Measurements from ENCODE around the gene ARHGEF25.
"Not testable (repeated sequence)": the region's sequence is repeated elsewhere in the genome, so short reads cannot be mapped to it uniquely, and the experiment has no call there.

Gene ARHGEF25

GRCh38 chr12:57638096-57638495 lies 26.9 kb downstream of the ARHGEF25 start:
- no peak for DNase-seq

- no peak for DNase-seq
Measured at GRCh38 chr12:57640175-57641042, 29.2 kb downstream of the ARHGEF25 start.

DNA sequence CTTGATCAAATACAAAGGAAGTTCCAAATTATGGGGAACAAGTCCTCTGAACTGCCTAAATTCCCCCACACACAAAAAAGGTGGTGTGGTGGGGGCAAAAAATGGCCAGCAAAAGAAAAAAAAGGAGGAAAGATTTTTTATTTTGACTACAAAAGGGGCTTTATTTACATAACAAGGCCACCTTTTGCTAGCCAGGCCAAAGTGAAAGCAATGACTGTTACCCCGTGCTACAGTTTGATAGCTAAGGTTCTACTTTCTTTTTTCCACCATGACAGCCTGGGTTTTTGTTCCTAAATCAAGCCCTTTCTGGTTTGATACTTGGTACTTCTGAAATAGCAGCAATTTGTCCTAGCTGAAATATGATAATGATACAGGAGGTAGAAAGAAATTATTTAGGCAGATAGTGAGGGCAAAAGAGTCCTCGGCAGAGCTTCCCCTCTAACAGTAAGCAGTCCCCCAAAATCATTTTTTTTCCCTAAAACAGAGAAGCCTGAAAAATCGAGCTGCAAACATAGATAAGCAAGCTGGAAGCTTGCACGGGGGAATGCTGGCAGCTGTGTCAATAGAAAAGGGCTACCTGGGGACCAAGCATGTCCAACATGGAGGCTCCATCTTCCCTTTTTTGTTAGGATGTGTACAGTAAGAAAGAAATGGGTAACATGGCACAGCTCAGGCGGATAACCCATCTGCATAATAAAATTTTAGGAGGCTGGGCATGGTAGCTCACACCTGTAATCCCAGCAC lies 30.6 kb downstream of the ARHGEF25 start:
- DNase-seq, result no peak

GRCh38 chr12:57645990-57646658 lies 34.9 kb downstream of the ARHGEF25 start:
- not testable (repeated sequence) for DNase-seq

GRCh38 chr12:57646659-57647049 lies 35.4 kb downstream of the ARHGEF25 start:
- not testable (repeated sequence) for DNase-seq

GRCh38 chr12:57654042-57654441 lies 42.8 kb downstream of the ARHGEF25 start:
- no peak for DNase-seq

DNA sequence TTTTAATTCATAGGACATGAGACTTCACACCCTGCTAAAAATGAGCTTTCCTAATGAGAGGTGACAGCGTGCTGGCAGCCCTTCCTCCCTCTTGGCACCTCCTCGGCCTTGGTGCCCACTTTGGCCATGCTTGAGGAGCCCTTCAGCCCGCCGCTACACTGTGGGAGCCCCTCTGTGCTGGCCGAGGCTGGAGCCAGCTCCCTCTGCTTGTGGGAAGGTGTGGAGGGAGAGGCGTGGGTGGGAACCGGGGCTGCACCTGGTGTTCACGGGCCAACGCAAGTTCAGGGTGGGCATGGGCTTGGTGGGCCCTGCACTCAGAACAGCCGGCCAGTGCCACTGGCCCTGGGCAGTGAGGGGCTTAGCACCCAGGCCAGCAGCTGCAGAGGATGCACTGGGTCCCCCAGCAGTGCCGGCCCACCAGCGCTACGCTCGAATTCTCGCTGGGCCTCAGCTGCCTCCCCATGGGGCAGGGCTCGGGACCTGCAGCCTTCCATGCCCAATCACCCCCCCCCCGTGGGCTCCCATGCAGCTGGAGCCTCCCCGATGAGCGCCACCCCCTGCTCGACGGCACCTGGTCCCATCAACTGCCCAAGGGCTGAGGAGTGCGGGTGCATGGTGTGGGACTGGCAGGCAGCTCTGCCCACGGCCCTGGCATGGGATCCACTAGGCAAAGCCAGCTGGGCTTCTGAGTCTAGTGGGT lies 44.5 kb downstream of the ARHGEF25 start:
- DNase-seq, result no peak

GRCh38 chr12:57656408-57656807 lies 45.2 kb downstream of the ARHGEF25 start:
- DNase-seq, result not testable (repeated sequence)

- DNase-seq, result no peak
Measured at GRCh38 chr12:57657744-57658143, 46.5 kb downstream of the ARHGEF25 start.

DNA sequence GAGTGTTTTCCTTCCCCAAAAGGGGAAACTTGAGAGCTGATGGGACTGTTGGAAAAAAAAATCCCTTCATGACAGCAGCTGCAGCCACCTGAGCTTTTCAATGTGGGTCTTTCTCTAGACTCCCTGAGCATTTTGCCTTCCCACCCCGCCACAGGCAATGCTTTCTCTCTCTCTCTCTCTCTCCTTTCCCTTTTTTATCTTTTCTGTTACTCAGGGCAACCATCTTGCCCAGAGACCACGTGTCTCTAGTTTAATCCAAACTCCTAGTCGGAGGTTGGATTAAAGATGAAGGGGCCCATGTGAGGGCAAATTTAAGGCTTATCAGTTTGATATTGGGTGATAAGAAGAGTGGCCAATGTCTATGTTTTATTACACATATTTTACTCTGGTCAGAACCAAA lies 47.7 kb downstream of the ARHGEF25 start:
- no peak for DNase-seq

DNA sequence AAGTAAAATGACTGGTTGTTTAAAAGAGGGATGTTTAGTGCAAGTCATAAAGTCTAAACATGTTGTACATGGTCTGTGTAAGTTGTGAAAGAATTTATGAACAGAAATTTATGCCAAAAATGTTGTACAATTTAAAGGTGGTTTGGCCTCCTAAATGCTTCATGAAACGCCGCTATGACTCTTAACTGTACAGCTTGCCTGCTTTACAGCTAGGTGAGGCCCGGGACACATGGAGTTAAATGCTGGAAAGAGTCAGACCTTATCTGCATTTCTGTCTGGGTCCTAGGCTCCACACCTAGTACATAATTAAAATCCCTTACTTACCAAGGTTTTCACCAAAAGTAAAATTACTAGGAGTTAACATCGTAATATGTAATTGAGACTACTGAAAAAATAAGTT lies 50.1 kb downstream of the ARHGEF25 start:
- no peak for DNase-seq

GRCh38 chr12:57665066-57665820 lies 54.0 kb downstream of the ARHGEF25 start:
- not testable (repeated sequence) for DNase-seq

All from inflammatory macrophage treated with lipopolysaccharide for 4 hours (primary cell).